Left lobe of liver (tissue), 2 donors: ENCODE data around the gene AP5Z1. TPM values are rescaled to one million over a fixed set of nuclear protein-coding genes. Genes with fewer than 3 reads are reported as not detected.

Source experiments
- ATAC-seq: fragments of 200-7000 bp; cut with Tn5 transposase; one replicate; pipeline ENCODE4 v1.9.1; 2020; ENCODE audit warnings: mild to moderate bottlenecking, moderate library complexity
- DNase-seq: peaks from one replicate; pipeline ENCODE4 v3.0.0-alpha.2; 2020; ENCODE audit warnings: low spot score
- total RNA-seq: library from RNA; stranded (reverse); gene quantifications from one replicate; pipeline ENCODE4 v1.2.1, GENCODE V29; 2021
- donor health status: DM: no; HTN: no; CAD: no; lungs with moderate emphysema.
- donor health status: DM: no; HTN: yes; CAD: no.

The AP5Z1 gene
- total RNA-seq, 1 donor from 2014 or later = 13.2 TPM

DNA sequence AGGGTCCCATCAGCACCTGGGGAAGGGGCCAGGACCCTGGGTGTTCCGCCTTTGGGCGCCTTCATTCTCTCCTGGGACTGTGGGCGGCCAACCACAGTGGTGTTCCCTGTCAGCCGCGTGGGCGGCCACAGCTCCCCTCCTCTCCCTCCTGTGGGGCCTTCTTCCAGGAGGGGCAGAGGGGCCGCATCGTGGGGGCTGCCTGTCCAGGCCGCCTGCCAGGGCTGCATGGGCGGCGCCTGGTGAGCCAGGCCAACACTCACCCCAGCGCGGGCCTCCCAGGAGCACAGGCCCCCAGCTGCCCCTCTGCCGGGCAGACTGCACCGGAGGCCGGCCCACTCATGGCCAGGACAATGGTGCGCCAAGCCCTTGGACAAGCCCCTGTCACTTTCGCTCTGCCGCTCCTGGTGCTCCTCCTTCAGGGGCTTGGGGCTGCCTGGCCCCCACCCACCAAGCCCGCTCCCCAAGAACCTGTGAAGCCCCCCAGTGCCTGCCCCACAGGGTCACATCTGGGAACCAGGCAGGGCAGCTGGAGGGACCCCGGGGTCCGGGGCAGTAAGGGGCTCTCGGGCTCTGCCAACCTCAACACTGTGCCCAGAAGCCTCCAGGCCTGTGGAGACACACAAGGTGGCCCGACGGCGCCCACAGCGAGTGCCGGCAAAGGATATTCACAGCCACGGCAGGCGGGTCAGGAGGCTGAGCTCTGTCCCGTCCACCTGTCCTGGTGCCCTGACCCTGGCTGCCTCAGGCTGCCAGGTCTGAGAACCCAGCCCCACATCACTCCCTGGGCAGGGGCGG lies 42.8 kb downstream of the AP5Z1 start:
- no peak for ATAC-seq
- no peak for DNase-seq

DNA sequence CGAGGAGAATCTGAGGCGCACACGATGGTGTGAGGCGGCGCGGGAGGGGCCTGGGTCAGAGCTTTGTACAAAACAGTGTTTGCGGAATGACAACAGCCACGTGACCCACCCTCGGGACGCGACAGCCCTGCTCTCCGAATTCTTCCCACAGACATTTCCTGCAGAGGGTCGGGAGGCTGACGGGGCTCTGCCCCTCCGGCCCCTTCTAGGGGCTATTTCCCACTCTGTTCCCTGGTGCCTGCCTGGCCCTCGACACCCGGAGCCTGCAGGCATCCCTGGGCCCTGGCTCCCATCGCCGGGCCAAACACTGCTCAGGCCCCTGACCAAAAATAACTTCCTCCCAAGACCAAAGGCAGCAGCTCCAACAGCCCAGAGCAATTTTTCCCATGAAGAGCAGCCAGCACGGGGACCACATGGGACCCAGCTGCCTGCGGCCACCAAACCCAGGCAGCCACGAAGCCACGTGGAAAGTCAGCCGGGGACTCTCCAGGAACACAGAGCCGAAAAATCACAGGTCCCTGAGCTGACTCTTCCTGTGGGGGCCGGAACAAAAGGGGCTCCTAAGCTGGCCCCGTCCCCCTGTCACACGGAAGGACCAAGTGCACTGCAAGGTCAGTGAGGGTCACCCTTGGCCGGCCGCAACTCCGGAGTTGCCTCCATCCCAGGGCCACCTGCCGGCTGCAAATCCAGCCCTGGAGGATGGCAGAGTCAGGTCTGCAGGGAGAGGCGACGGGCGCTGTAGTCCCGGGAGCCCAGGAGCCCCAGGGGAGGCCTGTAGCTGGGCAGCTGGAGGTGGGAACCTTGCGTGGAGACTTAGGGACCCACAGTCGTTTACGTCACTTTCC lies 44.4 kb downstream of the AP5Z1 start:
- no peak for ATAC-seq
- no peak for DNase-seq

- ATAC-seq (no peak), DNase-seq (no peak)
Measured at GRCh38 chr7:4820405-4820966, 45.1 kb downstream of the AP5Z1 start.

DNA sequence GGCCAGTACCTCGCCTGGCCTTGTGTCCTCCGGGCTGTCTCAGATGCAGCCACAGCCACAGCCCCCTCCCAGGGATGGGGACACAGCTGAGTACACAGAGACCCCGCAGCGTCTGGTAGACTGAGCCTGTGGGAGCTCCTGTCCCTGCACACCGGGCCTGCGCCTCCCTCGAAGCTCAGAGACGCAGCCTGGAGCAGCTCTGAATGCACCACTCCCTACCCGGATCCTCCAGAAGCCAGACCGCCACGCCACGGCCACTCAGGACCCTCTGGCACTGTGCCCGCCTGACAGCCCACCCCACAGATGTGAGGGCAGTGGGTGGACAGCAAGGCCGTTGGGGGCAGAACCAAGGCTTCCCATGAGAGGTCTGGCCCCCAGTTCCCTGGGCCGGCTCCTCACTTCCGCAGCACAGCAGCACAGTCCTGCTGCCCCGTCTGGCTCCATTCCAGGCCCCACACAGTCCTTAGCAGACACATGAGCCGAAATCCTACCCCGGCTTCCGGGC lies 45.6 kb downstream of the AP5Z1 start:
- DNase-seq (no peak), ATAC-seq (no peak)

GRCh38 chr7:4822677-4823076 lies 47.3 kb downstream of the AP5Z1 start:
- DNase-seq (no peak), ATAC-seq (no peak)

DNA sequence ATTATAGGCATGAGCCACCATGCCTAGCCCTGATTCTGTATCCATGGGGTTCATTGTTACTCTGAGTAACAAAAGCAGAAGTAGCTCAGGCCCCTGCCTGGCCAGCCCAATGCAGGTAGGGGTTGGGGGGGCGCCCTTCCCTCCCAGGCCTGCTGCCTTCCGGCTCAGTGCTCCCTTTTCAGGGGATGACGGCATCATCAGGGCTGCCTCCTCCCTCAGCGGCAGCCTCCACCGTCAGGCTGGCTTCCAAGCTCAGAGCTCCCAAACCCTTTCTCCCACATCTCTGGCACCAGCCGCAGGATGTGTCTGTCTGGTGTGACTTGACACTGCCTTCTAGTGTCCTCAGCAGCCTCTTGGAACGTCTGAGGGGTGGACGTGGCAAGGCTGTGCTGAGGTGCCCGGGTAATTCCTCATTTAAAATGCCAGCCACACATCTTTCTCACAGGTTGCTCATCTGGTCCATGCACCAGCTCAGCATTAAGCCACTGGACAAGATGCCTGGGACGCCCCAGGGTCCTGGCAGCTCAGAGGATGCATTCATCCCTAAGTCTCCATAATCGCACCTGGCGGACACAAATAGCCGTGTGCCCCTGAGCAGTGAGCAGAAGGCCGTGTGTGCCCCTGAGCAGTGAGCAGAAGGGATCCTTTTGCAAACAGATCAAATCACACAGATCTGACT lies 48.2 kb downstream of the AP5Z1 start:
- DNase-seq (no peak), ATAC-seq (no peak)

GRCh38 chr7:4824120-4824775 lies 48.8 kb downstream of the AP5Z1 start:
- no peak for ATAC-seq
- DNase-seq = no peak

DNA sequence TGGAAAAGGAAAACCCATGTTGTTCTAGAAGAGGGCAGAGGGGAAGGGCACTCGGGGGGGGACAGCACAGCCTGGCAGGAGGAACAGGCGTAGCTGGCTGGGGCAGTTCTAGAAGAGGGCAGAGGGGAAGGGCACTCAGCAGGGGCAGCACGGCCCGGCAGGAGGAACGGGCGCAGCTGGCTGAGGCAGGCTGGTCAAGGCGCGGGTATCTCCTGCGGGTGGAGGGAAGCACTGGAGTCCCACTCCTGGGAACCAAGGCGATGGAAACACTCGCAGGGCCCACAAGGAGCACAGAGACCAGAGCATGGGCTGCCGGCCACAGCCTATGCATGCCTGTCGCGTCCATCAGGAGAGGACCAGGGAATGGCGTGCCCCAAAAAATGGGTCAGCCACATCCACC lies 49.7 kb downstream of the AP5Z1 start:
- ATAC-seq = no peak
- DNase-seq = no peak

GRCh38 chr7:4828720-4829383 lies 53.4 kb downstream of the AP5Z1 start:
- no peak for ATAC-seq
- DNase-seq = no peak

DNA sequence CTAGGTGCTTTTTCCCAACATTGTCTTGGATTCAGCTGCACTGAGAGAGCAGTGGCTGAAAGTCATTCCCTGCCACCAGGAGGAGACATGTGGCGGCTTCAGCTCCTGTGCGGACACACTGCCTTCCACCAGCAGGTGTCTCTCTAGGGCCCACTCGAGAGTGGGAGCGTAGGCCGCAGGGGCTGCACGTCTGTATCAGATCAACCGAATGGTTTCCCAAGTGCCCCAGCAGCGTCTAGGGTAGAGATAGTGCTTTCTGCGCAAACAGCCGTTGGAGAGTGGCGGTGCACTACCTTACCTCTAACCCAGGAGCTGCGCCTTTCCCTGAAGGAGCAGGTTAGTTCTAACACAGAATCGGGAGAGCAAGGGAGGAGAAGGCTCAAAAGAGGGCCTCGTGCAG lies 54.8 kb downstream of the AP5Z1 start:
- ATAC-seq (peak; percentile 94), DNase-seq (no peak)

DNA sequence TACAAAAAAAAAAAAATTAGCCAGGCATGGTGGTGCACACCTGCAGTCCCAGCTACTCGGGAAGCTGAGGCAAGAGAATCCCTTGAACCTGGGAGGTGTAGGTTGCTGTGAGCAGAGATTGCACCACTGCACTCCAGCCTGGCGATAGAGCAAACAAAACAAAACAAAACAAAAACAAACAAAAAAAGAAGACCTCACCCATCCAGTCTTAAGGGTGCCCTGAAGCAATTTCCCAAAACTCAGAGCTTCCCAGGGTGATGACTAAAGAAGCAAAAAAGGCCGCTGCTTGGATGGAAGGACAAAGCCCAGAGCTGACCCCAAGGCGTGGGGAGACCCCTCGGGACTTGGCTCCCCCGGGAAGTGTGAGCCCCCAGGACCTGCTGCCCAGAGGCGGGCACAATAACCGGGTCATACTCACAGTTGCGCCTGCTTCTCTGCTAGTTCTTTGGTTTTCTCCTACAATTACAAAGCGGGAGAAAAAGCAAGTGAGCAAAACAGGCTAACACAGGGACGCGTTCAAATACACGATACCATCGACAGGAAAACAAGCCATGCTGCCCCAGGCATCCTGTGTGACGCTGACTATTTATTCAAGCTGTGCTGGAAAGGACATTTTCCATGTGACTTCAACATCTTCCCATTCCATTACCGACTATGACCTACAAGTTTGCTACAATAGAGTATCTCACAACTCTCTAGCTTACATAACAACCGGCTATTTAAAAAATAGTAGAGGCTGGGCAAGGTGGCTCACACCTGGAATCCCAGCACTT lies 56.5 kb downstream of the AP5Z1 start:
- DNase-seq (no peak), ATAC-seq (no peak)

DNA sequence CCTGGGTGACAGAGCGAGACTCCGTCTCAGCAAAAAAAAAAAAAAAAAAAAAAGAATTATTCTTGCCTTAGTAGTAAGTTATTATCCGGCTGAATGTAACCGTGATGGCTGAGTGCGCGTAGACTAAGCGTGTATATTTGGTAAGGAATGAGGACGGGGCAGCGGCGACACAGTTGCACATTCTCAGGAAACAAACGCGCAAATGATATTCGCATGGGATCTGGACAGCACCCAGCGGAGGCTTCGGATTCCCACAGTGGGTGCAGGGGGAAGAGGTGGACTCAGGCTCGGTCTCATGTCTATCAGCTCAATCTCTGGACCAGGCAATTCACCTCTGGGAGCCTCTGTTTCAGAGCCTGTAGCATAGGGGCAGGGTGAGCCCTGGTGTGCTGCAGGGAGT lies 57.3 kb downstream of the AP5Z1 start:
- DNase-seq = no peak
- ATAC-seq = no peak

DNA sequence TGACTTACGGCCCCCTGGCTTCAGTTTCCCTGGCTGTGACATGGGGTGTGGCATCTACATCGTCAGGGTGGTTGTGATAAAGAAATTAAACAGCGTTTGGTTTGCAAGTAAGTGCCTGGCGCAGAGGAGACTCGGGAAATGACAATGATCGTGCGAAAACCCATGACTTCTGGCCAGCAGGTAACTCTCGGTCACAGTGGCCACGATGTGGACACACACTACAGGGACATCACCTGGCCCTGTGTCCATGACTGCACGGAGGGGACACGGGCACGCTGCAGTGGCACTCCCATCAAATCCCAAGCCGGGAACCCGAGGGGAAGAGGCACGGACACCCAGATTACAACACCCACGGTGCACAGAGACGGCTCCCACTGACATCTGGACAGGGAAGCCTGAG lies 57.8 kb downstream of the AP5Z1 start:
- ATAC-seq (no peak), DNase-seq (no peak)

DNA sequence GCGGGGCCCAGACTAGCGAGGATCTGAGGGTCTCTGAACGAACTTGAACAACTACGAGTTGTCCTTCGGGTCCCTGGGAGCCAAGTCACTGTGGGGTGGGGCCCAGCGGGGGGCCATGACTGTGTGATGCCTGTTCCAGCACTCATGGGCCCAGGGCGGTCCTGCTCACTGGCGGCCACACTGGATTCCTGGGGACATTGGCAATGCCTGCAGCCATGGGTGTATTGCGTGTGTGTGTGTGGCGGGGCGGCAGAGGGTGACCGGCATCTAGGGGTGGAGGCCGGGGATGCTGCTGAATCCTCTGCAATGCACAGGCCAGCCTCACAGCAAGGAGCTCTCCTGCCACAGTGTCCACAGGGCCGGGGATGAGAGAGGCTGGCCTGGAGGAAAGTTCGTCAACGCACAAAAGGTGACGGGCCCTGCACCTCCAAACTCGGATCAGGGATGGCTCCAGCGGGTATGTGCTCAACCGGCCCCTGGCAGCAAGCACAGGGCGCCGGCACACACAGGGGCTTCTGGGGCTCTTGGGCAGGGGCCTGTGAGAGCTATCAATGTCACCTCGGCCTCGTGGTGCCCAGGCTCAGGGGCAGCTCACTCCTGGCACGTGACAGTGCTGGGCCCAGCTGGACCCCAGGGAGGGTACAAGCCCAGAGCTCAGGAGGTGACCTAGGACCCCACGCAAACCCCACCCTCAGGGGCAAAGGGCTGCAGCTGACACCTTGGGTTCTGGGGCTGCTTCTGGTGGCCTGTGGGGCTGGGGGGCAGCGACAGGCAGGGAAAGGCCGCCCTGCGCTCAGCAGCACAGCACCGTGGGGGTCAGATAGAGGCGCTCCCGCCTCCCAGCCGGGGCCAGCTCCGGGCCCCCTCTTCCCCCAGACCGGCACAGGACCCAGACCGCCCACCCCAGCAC lies 58.5 kb downstream of the AP5Z1 start:
- DNase-seq = no peak
- ATAC-seq = no peak

GRCh38 chr7:4834601-4835397 lies 59.4 kb downstream of the AP5Z1 start:
- ATAC-seq (no peak), DNase-seq (no peak)

GRCh38 chr7:4835398-4836205 lies 60.2 kb downstream of the AP5Z1 start:
- no peak for DNase-seq
- no peak for ATAC-seq
